Astrocyte (in vitro differentiated cells and primary cell): Measurements from ENCODE around the gene ASCL2. TPM values are rescaled to one million over a fixed set of nuclear protein-coding genes. Genes with fewer than 3 reads are reported as not detected.

ENCODE experiments used
- DNase-seq: peaks from one replicate; pipeline ENCODE4 v3.0.0-alpha.2; 2010; ENCODE audit warnings: low read depth
- FAIRE-seq: peaks from 2 replicates; lab custom pipeline; 2011; peaks lifted over from hg19 to GRCh38; lab: Jason Lieb, UNC
- H2AFZ ChIP-seq: 2 replicates; pipeline ENCODE4 v1.6.0; 2012; ENCODE audit warnings: low read depth, low read length, inconsistent platforms
- H3K27ac ChIP-seq: 2 replicates; pipeline ENCODE4 v1.5.1; 2011; ENCODE audit warnings: low read depth, low read length, inconsistent platforms
- H3K27me3 ChIP-seq: 2 replicates; pipeline ENCODE4 v1.6.0; 2011; ENCODE audit warnings: low read length, inconsistent platforms; ENCODE audit not compliant: insufficient read depth
- H3K36me3 ChIP-seq: 2 replicates; pipeline ENCODE4 v1.5.1; 2011; ENCODE audit warnings: low read length, inconsistent platforms; ENCODE audit not compliant: insufficient read depth
- H3K4me1 ChIP-seq: 2 replicates; pipeline ENCODE4 v1.5.1; 2011; ENCODE audit warnings: low read length, inconsistent platforms; ENCODE audit not compliant: insufficient read depth
- H3K4me2 ChIP-seq: 2 replicates; pipeline ENCODE4 v1.6.0; 2012; ENCODE audit warnings: low read length, inconsistent platforms
- H3K4me3 ChIP-seq: 2 replicates; pipeline ENCODE4 v1.5.1; 2011; ENCODE audit warnings: low read depth, mild to moderate bottlenecking, low read length, inconsistent platforms; ENCODE audit not compliant: insufficient read depth
- H3K79me2 ChIP-seq: 2 replicates; pipeline ENCODE4 v1.6.0; 2012; ENCODE audit warnings: mild to moderate bottlenecking, low read length, inconsistent platforms; ENCODE audit not compliant: insufficient read depth
- H3K9ac ChIP-seq: 2 replicates; pipeline ENCODE4 v1.6.0; 2012; ENCODE audit warnings: mild to moderate bottlenecking, low read length, inconsistent platforms
- H3K9me3 ChIP-seq: 2 replicates; pipeline ENCODE4 v1.5.1; 2012; ENCODE audit warnings: low read depth, mild to moderate bottlenecking, low read length, inconsistent platforms; ENCODE audit not compliant: insufficient read depth
- H4K20me1 ChIP-seq: 2 replicates; pipeline ENCODE4 v1.6.0; 2012; ENCODE audit warnings: low read length, inconsistent platforms; ENCODE audit not compliant: insufficient read depth
- H3K27ac Mint-ChIP-seq: one replicate; pipeline ENCODE4 v1.8.0; 2021; ENCODE audit warnings: mild to moderate bottlenecking, mixed read lengths; ENCODE audit not compliant: unreplicated experiment
- H3K27me3 Mint-ChIP-seq: one replicate; pipeline ENCODE4 v1.8.0; 2021; ENCODE audit warnings: low read depth, mixed read lengths; ENCODE audit not compliant: unreplicated experiment
- H3K36me3 Mint-ChIP-seq: one replicate; pipeline ENCODE4 v1.8.0; 2021; ENCODE audit warnings: low read depth, mixed read lengths; ENCODE audit not compliant: unreplicated experiment
- H3K4me1 Mint-ChIP-seq: one replicate; pipeline ENCODE4 v1.8.0; 2021; ENCODE audit warnings: low read depth, mixed read lengths; ENCODE audit not compliant: unreplicated experiment
- H3K4me3 Mint-ChIP-seq: one replicate; pipeline ENCODE4 v1.8.0; 2021; ENCODE audit warnings: mild to moderate bottlenecking, moderate library complexity, mixed read lengths; ENCODE audit not compliant: unreplicated experiment
- H3K9me3 Mint-ChIP-seq: one replicate; pipeline ENCODE4 v1.8.0; 2021; ENCODE audit warnings: mild to moderate bottlenecking, mixed read lengths; ENCODE audit not compliant: unreplicated experiment
- CTCF ChIP-seq: IDR thresholded peaks from 2 replicates; pipeline ENCODE4 v1.5.1; 2011; ENCODE audit warnings: low read depth, mild to moderate bottlenecking, inconsistent platforms, low read length, moderate library complexity; ENCODE audit not compliant: insufficient read depth
- EZH2 ChIP-seq: IDR thresholded peaks from 2 replicates; pipeline ENCODE4 v1.6.1; 2012; ENCODE audit warnings: mild to moderate bottlenecking, low read length, inconsistent platforms; ENCODE audit not compliant: insufficient read depth
- total RNA-seq: library from RNA; stranded (reverse); gene quantifications from 2 replicates; pipeline ENCODE4 v1.2.1, GENCODE V29; 2021

Gene ASCL2
- total RNA-seq, 1 donor from 2014 or later = not detected

- Mint-ChIP-seq H3K9me3 (no peaks in the 10 kb centered on the region), H3K4me1 (peaks cover 9% of the 10 kb centered on the region), H3K4me3 (no peak overlapping the region), H3K27me3 (peaks cover 10% of the 10 kb centered on the region), H3K36me3 (no peaks in the 10 kb centered on the region), H3K27ac (peak overlapping the region; percentile 78)
- Histone ChIP-seq H3K27ac (no peak overlapping the region), H3K4me3 (no peak overlapping the region), H3K9ac (no peak overlapping the region), H3K4me1 (peaks cover 11% of the 10 kb centered on the region), H4K20me1 (no peaks in the 10 kb centered on the region), H3K36me3 (no peaks in the 10 kb centered on the region), H3K9me3 (no peaks in the 10 kb centered on the region), H2AFZ (no peak overlapping the region), H3K27me3 (peaks cover 3% of the 10 kb centered on the region), H3K79me2 (no peaks in the 10 kb centered on the region), H3K4me2 (no peak overlapping the region)
- no peak for TF ChIP-seq EZH2
- no peak for TF ChIP-seq CTCF
- FAIRE-seq = no peak
- no peak for DNase-seq
Measured at GRCh38 chr11:2302306-2302895, 32.0 kb upstream of the ASCL2 start.

- no peak within 1 kb of the TSS for H2AFZ ChIP-seq
- H3K4me2 ChIP-seq = no peak within 1 kb of the TSS
- Mint-ChIP-seq H3K4me1 (peaks cover 9% of the 10 kb centered on the region), H3K4me3 (no peak within 1 kb of the TSS), H3K27me3 (peaks cover 13% of the 10 kb centered on the region), H3K9me3 (no peaks in the 10 kb centered on the region), H3K27ac (peak within 1 kb of the TSS; percentile 78), H3K36me3 (no peaks in the 10 kb centered on the region)
- H3K27ac ChIP-seq = no peak within 1 kb of the TSS
- DNase-seq = peak; percentile 55
- H3K4me3 ChIP-seq = no peak within 1 kb of the TSS
- peaks cover 3% of the 10 kb centered on the region for H3K27me3 ChIP-seq
- no peak within 1 kb of the TSS for H3K9ac ChIP-seq
- H4K20me1 ChIP-seq = no peaks in the 10 kb centered on the region
- peaks cover 11% of the 10 kb centered on the region for H3K4me1 ChIP-seq
- no peaks in the 10 kb centered on the region for H3K79me2 ChIP-seq
- no peaks in the 10 kb centered on the region for H3K36me3 ChIP-seq
- TF ChIP-seq EZH2 = no peak
- TF ChIP-seq CTCF = no peak
- H3K9me3 ChIP-seq = no peaks in the 10 kb centered on the region
- no peak for FAIRE-seq
Measured at GRCh38 chr11:2301631-2302305, 31.4 kb upstream of the ASCL2 start, which contains the start of the genes C11orf21 and TSPAN32. Gene C11orf21 (minus strand): TSS chr11:2301918. CDS start chr11:2301808, 110 bp downstream. Gene TSPAN32 (plus strand): TSS chr11:2302013. CDS start chr11:2302150, 137 bp downstream.
